H1 (cell line): ENCODE results near the gene MRPS5. TPM values are rescaled to one million over a fixed set of nuclear protein-coding genes. Genes with fewer than 3 reads are reported as not detected.

Source experiments
- CTCF ChIA-PET: fragments of 300-600 bp; sonication (Branson Sonifier 250); formaldehyde crosslinking; loops from one replicate; lab custom pipeline; 2021; ENCODE audit not compliant: partially characterized antibody; lab: Charles Lee
- POLR2A ChIA-PET: fragments of 300-600 bp; sonication (Branson Sonifier 250); formaldehyde crosslinking; loops from one replicate; lab custom pipeline; 2021; ENCODE audit warnings: inconsistent platforms; ENCODE audit not compliant: partially characterized antibody; lab: Charles Lee
- DNase-seq, 2 experiments: peaks; one replicate each; pipeline versions ENCODE4 v3.0.0 to v3.0.0-alpha.2; 2010 to 2022; ENCODE audit warnings: low spot score in 2 of 2, low read depth in 1 of 2, mixed read lengths in 1 of 2
- FAIRE-seq: peaks from 2 replicates; lab custom pipeline; 2011; peaks lifted over from hg19 to GRCh38; lab: Jason Lieb, UNC
- H2AFZ ChIP-seq: 2 replicates; pipeline ENCODE4 v1.8.1; 2012; ENCODE audit warnings: low read length, inconsistent platforms
- H2AK5ac ChIP-seq: 2 replicates; pipeline ENCODE4 v1.6.1; 2013; ENCODE audit warnings: low read depth, low read length
- H2BK120ac ChIP-seq: replicated peaks from 2 replicates; pipeline ENCODE3; 2013; ENCODE audit warnings: low read depth, low read length, inconsistent platforms
- H2BK12ac ChIP-seq: 2 replicates; pipeline ENCODE4 v1.6.1; 2013; ENCODE audit warnings: low read depth, low read length
- H2BK15ac ChIP-seq: 2 replicates; pipeline ENCODE4 v1.6.1; 2013; ENCODE audit warnings: low read length
- H2BK20ac ChIP-seq: 2 replicates; pipeline ENCODE4 v1.6.1; 2013; ENCODE audit warnings: low read length
- H2BK5ac ChIP-seq: 2 replicates; pipeline ENCODE4 v1.6.1; 2013; ENCODE audit warnings: low read depth, low read length
- H3K14ac ChIP-seq: 2 replicates; pipeline ENCODE4 v1.6.1; 2013; ENCODE audit warnings: inconsistent platforms; ENCODE audit not compliant: insufficient read length
- H3K18ac ChIP-seq: 2 replicates; pipeline ENCODE4 v1.6.1; 2013; ENCODE audit warnings: low read length; ENCODE audit errors: extremely low read depth
- H3K23ac ChIP-seq: 2 replicates; pipeline ENCODE4 v1.6.1; 2013; ENCODE audit warnings: inconsistent platforms; ENCODE audit not compliant: insufficient read length
- H3K23me2 ChIP-seq: 2 replicates; pipeline ENCODE4 v1.6.1; 2013; ENCODE audit warnings: low read depth, low read length
- H3K27ac ChIP-seq: 2 replicates; pipeline ENCODE4 v1.6.1; 2011; ENCODE audit warnings: low read depth, low read length, inconsistent platforms
- H3K27me3 ChIP-seq, 4 experiments: replicated peaks in 1 of 4; 1 replicate in 1 of 4; 2 replicates in 3 of 4; pipeline versions ENCODE4 v1.6.1 to v1.8.1; 2011 to 2013; ENCODE audit warnings: low read length in 3 of 4, mild to moderate bottlenecking in 3 of 4, inconsistent platforms in 2 of 4, mixed read lengths in 2 of 4, moderate library complexity in 1 of 4; ENCODE audit not compliant: control insufficient read depth in 3 of 4, insufficient read depth in 3 of 4; ENCODE audit errors: extremely low read depth in 1 of 4
- H3K36me3 ChIP-seq, 4 experiments: 2 replicates each; pipeline versions ENCODE4 v1.6.1 to v1.8.1; 2011 to 2013; ENCODE audit warnings: mild to moderate bottlenecking in 4 of 4, low read length in 3 of 4, moderate library complexity in 2 of 4, control low read depth in 1 of 4, inconsistent platforms in 1 of 4; ENCODE audit not compliant: insufficient read depth in 4 of 4, control insufficient read depth in 2 of 4
- H3K4ac ChIP-seq: replicated peaks from 2 replicates; pipeline ENCODE3; 2013; ENCODE audit warnings: low read length, low read depth, mixed read lengths, inconsistent platforms; ENCODE audit not compliant: insufficient read length
- H3K4me1 ChIP-seq, 4 experiments: replicated peaks in 1 of 4; 1 replicate in 1 of 4; 2 replicates in 3 of 4; pipeline versions ENCODE4 v1.6.1 to v1.8.1; 2011 to 2013; ENCODE audit warnings: low read length in 3 of 4, inconsistent platforms in 2 of 4, mixed read lengths in 1 of 4; ENCODE audit not compliant: insufficient read depth in 4 of 4, control insufficient read depth in 3 of 4
- H3K4me2 ChIP-seq, 2 experiments: 2 replicates each; pipeline versions ENCODE4 v1.6.1 to v1.8.1; 2011 to 2013; ENCODE audit warnings: low read depth in 2 of 2, low read length in 2 of 2, control low read depth in 1 of 2, inconsistent platforms in 1 of 2, mild to moderate bottlenecking in 1 of 2; ENCODE audit not compliant: insufficient read depth in 1 of 2
- H3K4me3 ChIP-seq, 4 experiments: fragments of 200-600, 300-600 bp in 1 of 4; sonication (generic), shearing (Covaris generic), sonication (Bioruptor Twin) in 1 of 4; 2 replicates each; pipeline versions ENCODE4 v1.5.1 to v1.8.1; 2011 to 2016; ENCODE audit warnings: low read length in 4 of 4, low read depth in 3 of 4, control low read depth in 2 of 4, inconsistent platforms in 2 of 4, mild to moderate bottlenecking in 2 of 4, mixed read lengths in 1 of 4, moderate library complexity in 1 of 4; ENCODE audit not compliant: insufficient read depth in 2 of 4; ENCODE audit errors: extremely low read depth in 1 of 4
- H3K56ac ChIP-seq: replicated peaks from 2 replicates; pipeline ENCODE3; 2013; ENCODE audit warnings: low read depth, mild to moderate bottlenecking, mixed read lengths, low read length, inconsistent platforms; ENCODE audit not compliant: insufficient read length
- H3K79me1 ChIP-seq: 2 replicates; pipeline ENCODE4 v1.6.1; 2013; ENCODE audit warnings: low read depth, low read length, control low read depth
- H3K79me2 ChIP-seq, 2 experiments: 2 replicates each; pipeline versions ENCODE4 v1.6.1 to v1.8.1; 2012 to 2013; ENCODE audit warnings: low read length in 2 of 2, mild to moderate bottlenecking in 2 of 2, inconsistent platforms in 1 of 2; ENCODE audit not compliant: insufficient read depth in 2 of 2, control insufficient read depth in 1 of 2
- H3K9ac ChIP-seq, 4 experiments: replicated peaks in 1 of 4; 1 replicate in 1 of 4; 2 replicates in 3 of 4; pipeline versions ENCODE4 v1.6.1 to v1.8.1; 2011 to 2013; ENCODE audit warnings: low read depth in 3 of 4, low read length in 3 of 4, control low read depth in 2 of 4, mild to moderate bottlenecking in 2 of 4, moderate library complexity in 2 of 4, inconsistent platforms in 1 of 4; ENCODE audit errors: extremely low read depth in 1 of 4
- H3K9me3 ChIP-seq, 2 experiments: 2 replicates each; pipeline versions ENCODE4 v1.6.1 to v1.8.1; 2012 to 2013; ENCODE audit warnings: mild to moderate bottlenecking in 2 of 2, moderate library complexity in 2 of 2, control low read depth in 1 of 2, inconsistent platforms in 1 of 2, low read depth in 1 of 2, low read length in 1 of 2, mixed read lengths in 1 of 2; ENCODE audit not compliant: insufficient read depth in 2 of 2
- H4K20me1 ChIP-seq, 2 experiments: replicated peaks in 1 of 2; 2 replicates each; pipeline versions ENCODE3 to v1.8.1; 2011 to 2013; ENCODE audit warnings: inconsistent platforms in 2 of 2, low read length in 2 of 2, mild to moderate bottlenecking in 1 of 2; ENCODE audit not compliant: insufficient read depth in 2 of 2, control insufficient read depth in 1 of 2
- H4K5ac ChIP-seq: 2 replicates; pipeline ENCODE4 v1.6.1; 2013; ENCODE audit warnings: low read length, low read depth, mixed read lengths, inconsistent platforms; ENCODE audit not compliant: insufficient read length
- H4K8ac ChIP-seq: 2 replicates; pipeline ENCODE4 v1.8.0; 2013; ENCODE audit warnings: mild to moderate bottlenecking, moderate library complexity, low read length, inconsistent platforms; ENCODE audit not compliant: insufficient read depth; ENCODE audit errors: extremely low read depth
- H4K91ac ChIP-seq: replicated peaks from 2 replicates; pipeline ENCODE3; 2013; ENCODE audit warnings: low read length, mixed read lengths, inconsistent platforms; ENCODE audit not compliant: insufficient read length
- GTF2F1 ChIP-seq: IDR thresholded peaks from 2 replicates; pipeline ENCODE4 v1.6.1; 2012; ENCODE audit warnings: low read depth, low read length, improper control_type of control experiment, borderline replicate concordance
- HDAC2 ChIP-seq, 2 experiments: fragments of 300-600 bp in 1 of 2; sonication (generic) in 1 of 2; IDR thresholded peaks; 2 replicates each; pipeline ENCODE4 v1.6.1; 2011 to 2012; ENCODE audit warnings: low read depth in 2 of 2, low read length in 2 of 2, mild to moderate bottlenecking in 2 of 2, moderate library complexity in 2 of 2, borderline replicate concordance in 1 of 2, inconsistent platforms in 1 of 2
- SIRT6 ChIP-seq: IDR thresholded peaks from one replicate; pipeline ENCODE4 v1.7.1; 2012; ENCODE audit warnings: low read length, inconsistent platforms
- SP4 ChIP-seq: IDR thresholded peaks from 2 replicates; pipeline ENCODE4 v1.6.1; 2012; ENCODE audit warnings: low read length, inconsistent platforms
- TAF7 ChIP-seq: optimal IDR thresholded peaks from 2 replicates; pipeline ENCODE3; 2011; ENCODE audit warnings: low read depth, mild to moderate bottlenecking, inconsistent platforms, low read length, moderate library complexity, borderline replicate concordance
- WGBS, 2 experiments: shearing (Covaris generic) in 1 of 2; methylation state at CpG; one replicate each; pipeline versions ENCODE4 v1.1.6 to v1.1.7; 2013 to 2015; ENCODE audit warnings: low lambda C conversion rate in 2 of 2, mixed read lengths in 2 of 2, inconsistent platforms in 1 of 2, low coverage in 1 of 2, missing lambda C conversion rate in 1 of 2; ENCODE audit not compliant: insufficient replicate concordance in 2 of 2, insufficient coverage in 1 of 2, insufficient read length in 1 of 2; ENCODE audit errors: extremely low coverage in 1 of 2, missing lambda C conversion rate in 1 of 2; 5-methylcytosine and 5-hydroxymethylcytosine counted together
- polyA plus RNA-seq, 7 experiments: library from polyadenylated mRNA; depleted of rRNA in 3 of 7; stranded (reverse) in 5 of 7; unstranded in 2 of 7; fragments of >200 nt in 5 of 7; fragments of 200-250 nt in 2 of 7; gene quantifications; 1 replicate in 5 of 7; 2 replicates in 1 of 7; 4 replicates in 1 of 7; pipeline versions ENCODE4 v1.2.1 to v1.2.3, GENCODE V29; 2011 to 2013; ENCODE audit warnings: missing spikeins in 2 of 7, mixed read lengths in 2 of 7
- total RNA-seq: library from RNA; stranded (reverse); fragmentation: NEBNext Ultra II Directional; extraction: Animal tissue kit (Norgen Biotek cat#: 25700); gene quantifications from 2 replicates; pipeline ENCODE4 v1.2.1, GENCODE V29; 2021
- TF ChIP-seq, protein P1 (sequence below): IDR thresholded peaks from 2 replicates; pipeline ENCODE4 v1.6.1; 2011; ENCODE audit warnings: low read depth, mild to moderate bottlenecking, low read length; ENCODE audit not compliant: insufficient read depth

The MRPS5 gene
- total and polyA plus RNA-seq, 2 of the 8 experiments (the other 6 are each of a cell fraction or from before 2014, with no cell fraction given) = 36.7 to 53.0 TPM

DNA sequence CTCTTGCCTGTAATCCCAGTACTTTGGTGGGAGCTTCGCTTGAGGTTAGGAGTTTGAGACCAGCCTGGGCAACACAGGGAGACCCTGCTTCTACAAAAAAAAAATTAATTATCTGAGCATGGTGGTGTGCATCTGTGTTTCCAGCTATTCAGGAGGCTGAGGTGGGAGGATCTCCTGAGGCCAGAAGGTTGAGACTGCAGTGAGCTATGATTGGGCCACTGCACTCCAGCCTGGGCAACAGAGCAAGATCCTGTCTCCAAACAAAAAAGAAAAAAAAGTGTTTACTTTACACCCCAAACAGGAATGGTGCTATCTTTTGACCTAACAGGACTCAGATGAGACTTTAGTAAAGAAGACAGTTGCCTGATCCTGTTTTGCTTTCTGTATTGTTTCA is 60.5 kb downstream of the MRPS5 start:
- Histone ChIP-seq H2BK5ac (no peak overlapping the region), H3K4me2 (no peak overlapping the region), H3K4me3 (no peak overlapping the region), H3K79me1 (no peaks in the 10 kb centered on the region), H2AK5ac (no peak overlapping the region), H4K8ac (no peak overlapping the region), H3K9ac (no peak overlapping the region), H3K9me3 (peaks cover 67 to 81% of the 10 kb centered on the region in 2 experiments), H3K36me3 (no peaks in the 10 kb centered on the region), H2BK20ac (no peak overlapping the region), H3K4me1 (peaks cover 0 to 5% (median 0%) of the 10 kb centered on the region in 4 experiments; a peak in 1 of 7 replicates), H3K27me3 (no peaks in the 10 kb centered on the region), H3K56ac (no peak overlapping the region), H4K20me1 (no peaks in the 10 kb centered on the region), H2BK15ac (no peak overlapping the region), H3K18ac (no peak overlapping the region), H2AFZ (no peak overlapping the region), H2BK120ac (no peak overlapping the region), H3K23ac (no peak overlapping the region), H3K14ac (no peak overlapping the region), H3K27ac (no peak overlapping the region), H4K91ac (no peak overlapping the region), H2BK12ac (no peak overlapping the region), H3K23me2 (no peaks in the 10 kb centered on the region), H4K5ac (no peak overlapping the region), H3K4ac (no peak overlapping the region), H3K79me2 (no peaks in the 10 kb centered on the region)
- FAIRE-seq (no peak), DNase-seq (no peak)
- TF ChIP-seq HDAC2 (IDR thresholded peaks at IDR 0.05; ENCODE audit: borderline replicate concordance in 1 of 2, low read depth in 2 of 2, low read length in 2 of 2) (no peak), TAF7 (no peak), SP4 (no peak), SIRT6 (no peak), GTF2F1 (no peak)
- TF ChIP-seq, protein P1, sequence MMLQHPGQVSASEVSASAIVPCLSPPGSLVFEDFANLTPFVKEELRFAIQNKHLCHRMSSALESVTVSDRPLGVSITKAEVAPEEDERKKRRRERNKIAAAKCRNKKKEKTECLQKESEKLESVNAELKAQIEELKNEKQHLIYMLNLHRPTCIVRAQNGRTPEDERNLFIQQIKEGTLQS = no peak
- CTCF ChIA-PET = interaction anchor here (0.9 kb wide), 1 partner anchor 17 kb away, joined by 3 read pairs; no protein-coding TSS in a partner anchor
- 90% methylated on average over 1 of the region's 1 CpG; no CpG with 5 or more reads in 1 of the 2 experiments for WGBS, 2 experiments
- POLR2A ChIA-PET = no interaction called here
